Anterior cingulate cortex (tissue), 58 donors: ENCODE measurements around the gene CTAGE9.
A peak's percentile ranks its signal among the peaks of the same experiment; 100 is the strongest.
"Not testable (repeated sequence)": the region's sequence is repeated elsewhere in the genome, so short reads cannot be mapped to it uniquely, and the experiment has no call there.

Experiments used
- DNase-seq, 58 donors: peaks; one replicate each; lab custom pipeline; 2025; lab: John Stamatoyannopoulos, UW

CTAGE9 gene, protein sequence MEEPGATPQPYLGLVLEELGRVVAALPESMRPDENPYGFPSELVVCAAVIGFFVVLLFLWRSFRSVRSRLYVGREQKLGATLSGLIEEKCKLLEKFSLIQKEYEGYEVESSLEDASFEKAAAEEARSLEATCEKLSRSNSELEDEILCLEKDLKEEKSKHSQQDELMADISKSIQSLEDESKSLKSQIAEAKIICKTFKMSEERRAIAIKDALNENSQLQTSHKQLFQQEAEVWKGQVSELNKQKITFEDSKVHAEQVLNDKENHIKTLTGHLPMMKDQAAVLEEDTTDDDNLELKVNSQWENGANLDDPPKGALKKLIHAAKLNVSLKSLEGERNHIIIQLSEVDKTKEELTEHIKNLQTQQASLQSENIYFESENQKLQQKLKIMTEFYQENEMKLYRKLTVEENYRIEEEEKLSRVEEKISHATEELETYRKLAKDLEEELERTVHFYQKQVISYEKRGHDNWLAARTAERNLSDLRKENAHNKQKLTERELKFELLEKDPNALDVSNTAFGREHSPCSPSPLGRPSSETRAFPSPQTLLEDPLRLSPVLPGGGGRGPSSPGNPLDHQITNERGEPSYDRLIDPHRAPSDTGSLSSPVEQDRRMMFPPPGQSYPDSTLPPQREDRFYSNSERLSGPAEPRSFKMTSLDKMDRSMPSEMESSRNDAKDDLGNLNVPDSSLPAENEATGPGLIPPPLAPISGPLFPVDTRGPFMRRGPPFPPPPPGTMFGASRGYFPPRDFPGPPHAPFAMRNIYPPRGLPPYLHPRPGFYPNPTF

DNA sequence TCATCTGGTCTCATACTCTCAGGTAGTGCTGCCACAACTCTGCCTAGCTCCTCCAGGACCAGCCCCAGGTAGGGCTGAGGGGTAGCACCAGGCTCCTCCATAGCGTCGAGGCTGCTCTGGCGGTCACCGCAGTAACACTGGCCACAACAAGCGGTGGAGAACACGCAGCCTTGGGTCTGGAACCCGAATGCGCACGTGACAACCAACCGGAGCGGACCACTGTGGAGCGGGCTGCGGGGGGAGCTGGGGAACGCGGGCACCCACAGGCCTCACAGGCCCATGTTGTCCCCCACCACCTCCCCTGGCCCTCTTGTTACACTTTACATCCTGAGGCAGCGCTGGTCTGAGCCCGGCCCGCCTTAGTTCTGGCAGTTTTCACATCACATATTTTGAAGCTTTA is at the start of gene CTAGE9:
Gene CTAGE9 (minus strand): TSS at position 101 of the 400 bp plus-strand sequence. CDS start 0 bp downstream, at position 101.
- not testable (repeated sequence) for DNase-seq

DNA sequence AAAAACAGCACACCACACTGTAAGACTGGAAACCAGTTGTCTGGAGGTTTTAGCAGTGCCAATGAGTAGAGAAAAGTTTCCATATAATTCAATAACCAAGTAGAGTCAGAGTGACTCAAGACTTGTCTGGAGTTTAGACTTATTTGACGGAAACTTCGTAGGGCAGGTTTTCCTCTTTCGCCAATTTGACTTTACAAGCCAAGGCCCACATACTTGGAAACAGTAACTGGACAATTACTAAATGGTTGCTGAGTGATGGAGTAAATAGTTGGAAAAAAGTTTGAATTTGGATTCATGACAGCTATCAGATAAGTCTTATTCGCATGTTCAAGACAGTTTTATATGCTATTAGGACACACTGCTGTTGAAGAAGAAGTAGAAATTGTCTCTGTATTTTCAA is 48.1 kb upstream of the CTAGE9 start:
- no peak for DNase-seq

DNA sequence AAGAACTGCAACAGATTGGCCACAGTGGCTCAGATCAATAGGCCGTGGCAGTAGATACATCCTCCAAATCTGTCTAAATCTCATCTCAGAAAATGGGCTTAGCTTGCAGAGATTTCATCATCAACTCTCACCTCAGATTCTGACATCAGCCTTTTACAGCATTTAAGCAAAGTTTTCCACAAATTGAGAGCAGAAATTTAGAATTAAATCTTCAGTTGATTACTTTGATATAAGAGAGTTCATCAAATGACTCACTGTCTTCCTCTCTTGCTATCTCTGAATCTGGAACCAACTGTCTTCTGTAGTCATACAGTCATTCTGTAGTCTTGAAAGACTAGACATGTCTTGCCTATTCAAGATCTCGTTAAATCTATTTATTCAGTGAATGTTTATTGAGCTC is 45.2 kb upstream of the CTAGE9 start:
- no peak for DNase-seq

DNA sequence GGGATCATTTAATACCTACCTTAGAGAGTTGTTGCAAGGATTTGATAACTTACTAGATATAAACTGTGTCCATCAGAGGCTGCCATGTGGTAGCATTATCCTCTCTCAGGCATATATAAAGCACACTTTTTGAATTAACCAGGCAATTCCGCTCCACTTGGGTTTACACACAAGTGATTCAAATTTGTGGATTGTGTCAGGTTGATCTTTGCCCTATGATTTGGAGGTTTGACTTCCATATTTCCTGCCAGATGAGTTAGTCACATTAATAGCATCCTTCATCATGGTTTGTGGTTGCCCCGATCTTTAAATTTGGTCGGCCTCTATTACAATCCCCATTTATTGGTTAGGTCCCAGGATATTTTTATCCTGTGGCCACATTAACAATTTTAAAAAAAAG is 44.8 kb upstream of the CTAGE9 start:
- no peak for DNase-seq

DNA sequence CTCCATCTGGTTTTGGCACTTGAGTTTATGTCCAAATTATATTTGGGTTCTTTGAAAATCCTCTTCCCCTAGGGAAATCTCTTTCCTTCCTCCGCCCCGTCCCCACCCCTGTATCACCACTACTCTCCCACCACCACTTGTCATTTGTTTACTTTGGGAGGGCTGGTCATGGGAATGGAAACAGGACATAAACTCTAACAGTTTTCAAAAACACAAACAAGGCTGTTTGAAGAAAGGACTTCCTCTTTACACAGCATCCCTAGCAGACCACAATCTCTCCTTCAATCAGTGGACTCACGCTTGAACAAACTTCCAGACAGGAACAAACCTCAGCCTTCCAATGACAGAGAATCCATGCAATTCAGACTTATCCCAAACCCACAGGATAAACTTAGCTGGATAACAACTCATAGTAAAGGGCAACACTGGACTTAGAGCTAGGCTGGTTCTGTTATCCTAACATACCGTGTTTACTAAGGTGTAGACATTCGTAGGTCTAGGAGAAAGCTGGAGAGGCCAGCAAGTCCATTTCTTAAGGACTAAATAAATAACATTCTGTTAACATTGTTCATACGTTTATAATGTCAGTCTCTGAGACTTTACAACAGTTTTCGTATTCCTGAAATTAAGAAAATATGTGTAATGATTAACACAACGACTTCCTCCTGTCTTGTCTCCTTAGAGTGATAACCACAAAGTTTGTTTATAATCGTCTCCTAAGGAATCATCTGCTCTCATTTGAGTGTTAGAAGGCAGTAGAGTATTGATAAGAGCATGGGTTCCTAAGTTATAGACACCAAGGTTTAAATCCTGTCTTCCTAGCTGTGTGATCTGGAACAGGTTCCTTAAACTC is 44.1 kb upstream of the CTAGE9 start:
- DNase-seq: no peak

DNA sequence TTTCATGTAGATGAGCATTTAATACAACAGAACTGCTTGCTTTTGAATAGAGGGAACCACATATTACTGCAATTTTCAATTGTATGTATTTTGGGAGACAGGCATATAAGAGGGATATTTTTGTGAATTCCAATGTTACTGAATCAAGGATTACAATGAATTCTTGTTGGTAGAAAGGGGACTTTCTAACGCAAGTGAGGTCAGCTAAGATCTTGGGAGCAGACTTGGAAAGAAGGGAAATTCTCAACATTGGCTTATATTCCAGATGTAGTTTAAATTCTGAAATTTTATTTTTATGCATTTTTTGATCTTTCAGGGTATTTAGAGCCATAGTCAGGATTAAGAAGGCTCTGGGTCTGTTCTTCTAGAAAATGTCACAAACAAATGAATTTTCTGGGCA is 43.3 kb upstream of the CTAGE9 start:
- DNase-seq: no peak

DNA sequence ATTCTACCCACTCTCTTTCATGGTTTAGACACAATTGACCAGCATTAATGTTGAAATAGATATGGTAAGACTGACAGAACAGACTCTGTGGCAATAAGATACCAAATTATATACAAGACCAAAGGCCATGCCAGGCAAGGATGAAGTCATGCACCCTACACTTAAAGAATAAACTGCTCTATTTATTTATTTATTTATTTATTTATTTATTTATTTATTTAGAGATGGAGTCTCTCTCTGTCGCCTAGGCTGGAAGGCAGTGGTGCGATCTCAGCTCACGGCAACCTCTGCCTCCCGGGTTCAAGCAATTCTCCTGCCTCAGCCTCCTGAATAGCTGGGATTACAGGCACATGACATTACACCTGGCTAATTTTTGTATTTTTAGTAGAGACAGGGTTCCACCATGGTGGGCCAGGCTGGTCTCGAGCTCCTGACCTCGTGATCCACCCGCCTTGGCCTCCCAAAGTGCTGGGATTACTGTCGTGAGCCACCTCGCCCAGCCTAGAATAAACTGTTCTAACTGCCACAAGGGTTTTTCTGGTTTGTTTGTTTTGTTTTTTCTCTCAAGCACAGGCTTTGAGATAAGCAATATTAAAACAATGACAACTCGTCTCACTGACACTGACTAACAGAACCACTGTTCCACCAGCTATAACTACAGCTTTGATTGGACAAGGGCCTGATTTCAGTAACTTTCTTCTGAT is 40.3 kb upstream of the CTAGE9 start:
- not testable (repeated sequence) for DNase-seq

DNA sequence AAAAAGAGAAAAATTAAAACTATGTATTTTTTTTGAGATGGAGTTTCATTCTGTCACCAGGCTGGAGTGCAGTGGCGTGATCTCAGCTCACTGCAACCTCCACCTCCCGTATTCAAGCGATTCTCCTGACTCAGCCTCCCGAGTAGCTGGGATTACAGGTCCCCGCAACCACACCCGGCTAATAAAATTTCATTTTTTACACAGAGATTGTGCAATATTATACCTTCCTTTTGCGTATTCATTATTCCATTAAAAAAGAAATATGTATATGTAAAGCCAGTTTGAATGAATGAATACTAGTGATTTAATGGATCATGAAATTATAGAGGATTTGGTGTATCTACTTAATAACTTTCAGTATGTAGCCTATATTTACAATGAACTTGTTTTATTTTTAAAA is 38.2 kb upstream of the CTAGE9 start:
- DNase-seq: no peak

DNA sequence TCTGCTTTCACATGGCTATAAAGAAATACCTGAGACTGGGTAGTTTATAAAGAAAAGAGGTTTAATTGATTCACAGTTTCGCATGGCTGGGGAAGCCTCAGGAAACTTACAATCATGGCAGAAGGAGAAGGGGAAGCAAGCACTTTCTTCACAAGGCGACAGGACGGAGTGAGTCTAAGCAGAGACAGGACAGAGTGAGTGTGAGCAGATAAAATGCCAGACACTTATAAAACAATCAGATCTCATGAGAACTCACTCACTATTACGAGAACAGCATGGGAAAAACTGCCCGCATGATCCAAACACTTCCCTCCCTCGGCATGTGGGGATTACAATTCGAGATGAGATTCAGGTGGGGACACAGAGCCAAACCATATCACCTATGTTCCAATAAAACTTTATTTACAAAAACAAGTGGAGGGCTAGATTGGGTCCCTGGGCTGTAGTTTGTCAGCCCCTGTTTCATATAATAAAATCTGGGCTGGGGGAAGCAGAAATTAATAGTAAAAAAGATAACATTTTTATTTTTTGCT is 37.1 kb upstream of the CTAGE9 start:
- no peak for DNase-seq

DNA sequence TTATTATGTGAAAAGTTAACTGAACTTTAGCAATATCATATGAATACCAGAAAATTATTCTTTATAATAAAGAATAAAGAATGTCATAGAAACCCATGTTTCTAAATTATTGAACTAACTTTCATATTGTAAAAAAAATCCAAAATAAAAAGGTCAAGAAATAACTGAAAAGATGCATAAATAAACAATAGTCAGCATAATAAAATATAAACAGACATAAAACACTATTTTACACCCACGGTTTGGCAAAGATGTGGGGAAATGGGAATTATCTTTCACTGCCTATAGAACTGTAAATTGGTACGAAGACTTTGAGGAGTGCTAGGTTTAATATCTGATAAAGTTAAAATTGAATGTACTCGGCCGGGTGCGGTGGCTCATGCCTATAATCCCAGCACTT is 34.7 kb upstream of the CTAGE9 start:
- no peak for DNase-seq

DNA sequence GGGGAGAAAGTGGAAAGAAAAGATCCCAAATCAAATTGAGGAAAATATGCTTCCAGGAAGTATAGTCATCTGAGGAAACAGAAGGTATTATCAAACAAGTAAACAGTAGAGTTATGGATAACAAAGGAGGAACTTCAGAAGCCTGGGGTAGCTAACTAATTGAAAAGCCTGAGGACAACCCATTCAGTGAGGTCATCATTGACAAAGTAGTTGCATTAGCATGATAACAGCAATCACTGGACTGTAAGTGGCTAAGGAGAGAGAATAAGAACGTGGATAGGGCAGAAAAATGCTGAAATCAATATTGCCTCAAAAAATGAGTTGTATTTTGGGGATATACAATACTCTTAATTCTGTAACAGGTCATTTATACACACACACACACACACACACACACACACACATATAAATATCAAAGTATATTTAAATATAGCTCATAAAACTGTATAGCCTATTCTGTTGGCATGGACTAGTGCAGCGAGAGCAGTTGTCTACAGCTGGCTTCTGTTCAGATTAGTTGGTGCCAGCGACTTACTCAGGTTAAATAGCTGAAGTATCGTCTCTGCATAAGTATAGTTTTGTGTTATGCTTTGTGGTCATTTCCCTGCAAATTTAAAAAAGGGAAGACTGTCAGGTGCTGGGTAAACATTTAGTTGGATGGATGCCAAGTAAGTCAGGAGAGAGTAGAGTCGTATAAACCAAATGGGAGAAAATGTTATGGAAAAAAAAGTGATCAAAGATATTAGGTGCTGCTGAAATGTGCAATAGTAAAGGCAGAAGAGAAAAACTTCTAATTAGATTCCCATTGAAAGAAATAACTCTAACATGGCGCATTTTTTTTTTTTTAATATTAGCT is 33.8 kb upstream of the CTAGE9 start:
- DNase-seq: no peak

DNA sequence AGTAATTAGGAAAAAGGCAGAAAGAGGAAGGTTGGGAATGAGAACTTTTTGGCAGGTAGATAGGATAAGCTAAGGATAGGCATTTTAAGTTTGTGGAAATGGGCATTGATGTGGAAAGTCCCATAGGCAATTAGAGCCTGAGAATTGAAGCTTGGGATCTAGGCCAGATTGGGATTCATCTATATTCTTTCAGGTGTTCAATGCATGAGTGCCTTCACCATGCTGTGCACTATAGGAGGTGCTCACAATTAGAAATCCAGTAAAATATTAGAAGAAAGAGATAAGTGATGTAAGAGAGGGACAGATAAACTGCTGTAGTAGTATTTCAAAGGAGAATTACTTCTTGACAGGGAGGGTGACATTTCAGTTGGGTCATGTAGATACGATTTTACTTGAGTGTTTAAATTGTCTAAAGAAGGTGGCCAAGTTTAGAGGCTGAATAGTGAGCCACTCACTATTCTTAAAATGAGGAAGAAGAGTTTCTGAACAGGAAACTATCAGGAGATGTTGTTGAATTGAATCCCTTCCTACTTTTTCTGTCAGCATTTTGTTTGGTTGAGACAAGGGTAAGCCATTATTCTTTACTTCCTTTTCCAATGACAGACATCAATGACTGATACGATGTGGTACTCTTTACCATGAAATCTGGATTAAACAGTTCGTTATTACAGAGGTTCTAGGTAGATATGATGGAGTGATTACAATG is 31.0 kb upstream of the CTAGE9 start:
- no peak for DNase-seq

DNA sequence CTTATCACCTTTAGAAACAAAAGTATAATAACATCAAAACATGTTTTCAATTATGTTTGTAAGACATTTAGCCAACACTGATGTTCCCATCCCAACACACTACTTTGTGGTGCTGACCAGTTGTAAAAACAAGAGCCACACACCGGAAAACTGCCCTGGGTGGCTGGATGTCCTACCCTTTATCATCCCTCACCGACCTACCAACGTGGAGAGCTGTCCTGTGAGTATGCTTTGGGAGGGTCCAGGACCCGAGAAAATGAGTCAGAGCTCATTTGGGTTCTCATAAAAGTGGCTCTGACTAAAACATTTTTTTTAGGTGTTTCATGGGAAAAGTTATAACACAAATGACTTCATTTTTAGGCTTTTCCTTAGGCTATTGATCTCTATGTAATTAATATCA is 29.3 kb upstream of the CTAGE9 start:
- no peak for DNase-seq

DNA sequence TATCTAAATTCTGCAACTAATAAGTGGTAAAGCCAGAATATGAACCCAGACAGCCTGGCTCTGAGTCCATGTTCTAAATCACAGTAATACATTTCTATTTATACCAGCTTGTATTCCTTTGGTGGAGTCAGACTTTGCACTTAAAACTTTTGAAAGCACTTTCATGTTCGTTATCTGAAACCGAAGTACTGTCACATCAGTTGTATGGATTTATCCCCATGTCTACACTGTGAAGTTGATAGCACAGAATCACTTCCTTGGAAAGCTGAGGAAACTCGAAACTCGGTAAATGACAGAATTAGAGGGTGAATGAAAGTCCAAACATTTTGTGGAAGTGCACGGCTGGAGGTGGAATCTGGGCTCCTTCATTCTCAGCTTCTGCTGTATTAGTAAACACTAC is 28.3 kb upstream of the CTAGE9 start:
- no peak for DNase-seq

DNA sequence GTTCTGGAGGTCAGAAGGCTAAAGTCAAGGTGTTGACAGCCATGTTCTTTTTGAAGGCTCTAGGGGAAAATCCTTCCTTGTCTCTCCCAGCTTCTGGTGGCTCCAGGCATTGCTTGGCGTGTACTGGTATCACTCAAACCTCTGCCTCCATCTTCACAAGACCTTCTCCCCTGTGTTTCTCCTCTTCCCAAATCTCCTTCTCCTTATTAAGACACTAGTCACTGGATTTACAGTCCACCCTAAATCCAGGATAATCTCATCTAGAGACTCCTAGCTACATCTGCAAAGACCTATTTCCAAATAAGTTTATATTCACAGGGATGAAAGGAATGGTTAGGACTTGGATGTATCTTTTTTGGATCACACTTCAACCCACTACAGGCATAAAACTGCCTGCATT is 26.0 kb upstream of the CTAGE9 start:
- no peak for DNase-seq

DNA sequence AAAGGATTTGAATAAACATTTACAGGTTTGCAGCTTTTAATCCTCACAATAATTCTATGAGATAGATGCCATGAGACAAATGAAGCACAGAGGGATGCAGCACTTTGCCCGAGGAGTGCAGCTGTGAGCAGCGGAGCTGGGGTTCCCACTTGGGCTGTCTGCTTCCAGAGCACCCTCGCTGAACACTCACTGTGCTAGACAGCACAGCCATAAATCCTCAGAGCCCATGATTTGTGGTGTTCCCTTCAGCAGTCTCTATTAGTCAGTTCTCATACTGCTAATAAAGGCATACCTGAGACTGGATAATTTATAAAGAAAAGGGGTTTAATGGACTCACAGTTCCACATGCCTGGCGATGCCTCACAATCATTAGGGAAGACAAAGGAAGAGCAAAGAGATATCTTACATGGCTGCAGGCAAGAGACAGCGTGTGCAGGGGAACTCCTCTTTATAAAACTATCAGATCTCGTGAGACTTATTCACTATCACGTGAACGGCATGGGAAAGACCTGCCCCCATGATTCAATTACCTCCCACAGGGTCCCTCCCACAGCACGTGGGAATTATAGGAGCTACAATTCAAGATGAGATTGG is 25.3 kb upstream of the CTAGE9 start:
- DNase-seq: no peak

DNA sequence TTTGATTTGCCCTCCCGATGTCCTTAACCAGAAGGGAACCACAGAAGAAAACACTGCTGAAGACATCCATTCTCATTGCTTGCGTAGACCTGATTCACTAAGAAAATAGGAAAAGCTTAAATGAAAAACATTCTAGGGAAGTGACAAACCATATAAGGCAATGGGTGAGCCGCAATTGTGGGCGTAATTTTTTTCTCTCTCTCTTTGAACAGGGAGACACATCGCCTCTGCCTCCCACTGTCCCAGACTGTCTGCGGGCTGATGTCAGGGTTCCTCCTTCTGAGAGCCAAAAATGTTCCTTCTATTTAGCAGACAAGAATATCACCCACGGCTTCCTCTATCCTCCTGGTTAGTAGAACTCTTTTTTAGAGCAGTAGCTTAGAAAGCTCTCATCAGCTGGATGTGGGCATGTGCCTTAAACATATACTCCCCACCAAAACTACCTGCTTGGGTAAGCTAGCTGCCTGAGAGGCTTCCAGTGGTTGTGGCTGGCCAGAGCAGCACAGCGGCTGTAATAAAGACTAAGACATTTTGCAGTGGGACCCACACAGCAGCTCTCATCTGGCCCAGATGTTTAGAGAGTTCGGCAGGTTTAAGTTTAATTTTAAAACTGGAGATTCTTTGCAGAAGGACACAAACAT is 22.7 kb upstream of the CTAGE9 start:
- DNase-seq: peak in 46 of 58 donors; percentile 1 to 81 (median 28)

DNA sequence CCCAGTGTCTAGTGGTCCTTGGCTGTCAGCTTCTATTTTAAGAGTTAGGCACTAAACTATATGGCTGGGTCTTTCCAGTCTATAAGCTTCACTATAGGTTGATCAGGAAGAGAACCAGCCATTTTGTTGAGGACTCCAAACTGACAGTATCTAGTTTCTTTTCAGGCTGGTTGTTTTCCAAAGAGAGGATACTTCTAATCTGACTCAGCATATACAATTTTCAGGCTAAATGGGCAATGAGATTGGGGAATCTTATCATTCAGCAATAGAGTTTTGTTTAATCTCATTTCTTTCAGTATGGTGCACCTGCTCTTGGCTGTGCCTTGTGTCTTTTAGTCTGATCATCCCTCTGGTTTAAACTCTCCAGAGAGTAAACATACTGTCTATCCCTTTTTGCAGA is 20.4 kb upstream of the CTAGE9 start:
- DNase-seq: no peak
